Thyroid gland (tissue), 4 donors: ENCODE data around the gene CRTC3.

ENCODE experiments used
- CTCF ChIP-seq, 6 experiments: fragments of 200-600 bp in 3 of 6; fragments of 450-650 bp in 3 of 6; sonication (generic) in 3 of 6; IDR thresholded peaks; one replicate each; pipeline ENCODE4 v1.5.1; 2016 to 2019; ENCODE audit warnings: antibody characterized with exemption in 6 of 6, mild to moderate bottlenecking in 2 of 6, inconsistent platforms in 1 of 6, moderate library complexity in 1 of 6
- POLR2A ChIP-seq, 2 donors: fragments of 450-650 bp; IDR thresholded peaks; one replicate each; pipeline ENCODE4 v1.6.1; 2017; ENCODE audit warnings: antibody characterized with exemption in 2 of 2, mild to moderate bottlenecking in 2 of 2, moderate library complexity in 1 of 2

- TF ChIP-seq CTCF (IDR thresholded peaks at IDR 0.05), result no peak
- no peak for TF ChIP-seq POLR2A (IDR thresholded peaks at IDR 0.05)
These were observed 94.7 kb downstream of the CRTC3 start for GRCh38 chr15:90624278-90624981.
